K562 (cell line): ENCODE data around the gene NFATC1. TPM values are rescaled to one million over a fixed set of nuclear protein-coding genes. Genes with fewer than 3 reads are reported as not detected.

Source experiments
- ELK1 ChIP-seq: sonication (generic); formaldehyde crosslinking; IDR thresholded peaks from 2 replicates; pipeline ENCODE4 v1.8.1; 2022; ENCODE audit warnings: missing genetic modification reagents
- IRF1 ChIP-seq: sonication (generic); formaldehyde crosslinking; IDR thresholded peaks from 2 replicates; pipeline ENCODE4 v1.8.0; 2022; ENCODE audit warnings: missing genetic modification reagents, mild to moderate bottlenecking, borderline replicate concordance
- MGA ChIP-seq: fragments of 450-650 bp; IDR thresholded peaks from 2 replicates; pipeline ENCODE4 v1.6.1; 2016; ENCODE audit warnings: mild to moderate bottlenecking, moderate library complexity
- YBX1 ChIP-seq: fragments of 450-650 bp; IDR thresholded peaks from 2 replicates; pipeline ENCODE4 v1.7.1; 2016; ENCODE audit warnings: mild to moderate bottlenecking
- ZNF282 ChIP-seq: sonication (generic); formaldehyde crosslinking; IDR thresholded peaks from 2 replicates; pipeline ENCODE4 v1.8.1; 2023; ENCODE audit warnings: missing genetic modification reagents
- polyA plus RNA-seq, 8 experiments: library from polyadenylated mRNA; depleted of rRNA in 4 of 8; stranded (reverse) in 5 of 8; unstranded in 3 of 8; fragments of >200 nt; fragmentation: Nextera tagmentation in 2 of 8; fragmentation: Illumina TruSeq in 1 of 8; extraction: Ambion mirVana in 2 of 8; extraction: Trizol in 1 of 8; gene quantifications; 2 replicates each; pipeline versions ENCODE4 v1.2.1 to v1.2.3, GENCODE V29; 2011 to 2014; ENCODE audit warnings: inconsistent platforms in 1 of 8, missing spikeins in 1 of 8
- total RNA-seq, 7 experiments: library from RNA; depleted of rRNA in 6 of 7; stranded (reverse); fragments of >200 nt in 6 of 7; fragmentation: Illumina TruSeq in 2 of 7; extraction: Trizol in 2 of 7; gene quantifications; 2 replicates each; pipeline versions ENCODE4 v1.2.1 to v1.2.3, GENCODE V29; 2011 to 2021; ENCODE audit warnings: low replicate concordance in 1 of 7

The NFATC1 gene
- total and polyA plus RNA-seq, 9 of the 15 experiments (the other 6 are each of a cell fraction or from before 2014, with no cell fraction given): 1.1 to 16.4 (median 2.5) TPM

- TF ChIP-seq ELK1: no peak
- TF ChIP-seq IRF1 (CRISPR knock-in tag): no peak
- TF ChIP-seq YBX1: no peak
- TF ChIP-seq MGA: no peak
- no peak for TF ChIP-seq ZNF282 (CRISPR knock-in tag)
Measured at GRCh38 chr18:79518683-79519128, 123.0 kb downstream of the NFATC1 start (continued).
